Measurements from ENCODE around the gene COMMD9. TPM values are rescaled to one million over a fixed set of nuclear protein-coding genes. Genes with fewer than 3 reads are reported as not detected.

COMMD9 gene
- total RNA-seq, 1 donor from 2014 or later = 52.5 TPM

GRCh38 chr11:36238881-36239280 lies 50.3 kb downstream of the COMMD9 start:
- Mint-ChIP-seq H3K9me3 (ENCODE audit: low read depth) (no peaks in the 10 kb centered on the region), H3K27me3 (ENCODE audit: low read depth) (no peaks in the 10 kb centered on the region), H3K4me1 (ENCODE audit: low read depth) (peaks cover 5% of the 10 kb centered on the region), H3K27ac (ENCODE audit: unreplicated experiment) (no peak overlapping the region), H3K36me3 (ENCODE audit: low read depth) (no peaks in the 10 kb centered on the region), H3K4me3 (ENCODE audit: unreplicated experiment) (no peak overlapping the region)
- no peak for TF ChIP-seq CTCF (IDR thresholded peaks at IDR 0.05)
- no peak for DNase-seq (ENCODE audit: low spot score)

- Mint-ChIP-seq H3K27me3 (ENCODE audit: low read depth) (no peaks in the 10 kb centered on the region), H3K4me3 (ENCODE audit: unreplicated experiment) (no peak overlapping the region), H3K27ac (ENCODE audit: unreplicated experiment) (no peak overlapping the region), H3K9me3 (ENCODE audit: low read depth) (no peaks in the 10 kb centered on the region), H3K36me3 (ENCODE audit: low read depth) (no peaks in the 10 kb centered on the region), H3K4me1 (ENCODE audit: low read depth) (peaks cover 5% of the 10 kb centered on the region)
- TF ChIP-seq CTCF (IDR thresholded peaks at IDR 0.05) = no peak
- no peak for DNase-seq (ENCODE audit: low spot score)
These were observed 51.1 kb downstream of the COMMD9 start for GRCh38 chr11:36238036-36238631.

- Mint-ChIP-seq H3K9me3 (ENCODE audit: low read depth) (no peaks in the 10 kb centered on the region), H3K4me3 (ENCODE audit: unreplicated experiment) (no peak overlapping the region), H3K4me1 (ENCODE audit: low read depth) (peaks cover 7% of the 10 kb centered on the region), H3K27ac (ENCODE audit: unreplicated experiment) (no peak overlapping the region), H3K27me3 (ENCODE audit: low read depth) (no peaks in the 10 kb centered on the region), H3K36me3 (ENCODE audit: low read depth) (no peaks in the 10 kb centered on the region)
- no peak for DNase-seq (ENCODE audit: low spot score)
- TF ChIP-seq CTCF (IDR thresholded peaks at IDR 0.05) = no peak
These were observed 51.8 kb downstream of the COMMD9 start for GRCh38 chr11:36237391-36237790.

GRCh38 chr11:36235750-36236149 lies 53.5 kb downstream of the COMMD9 start:
- no peak for TF ChIP-seq CTCF (IDR thresholded peaks at IDR 0.05)
- no peak for DNase-seq (ENCODE audit: low spot score)

GRCh38 chr11:36234825-36235224 lies 54.4 kb downstream of the COMMD9 start:
- TF ChIP-seq CTCF (IDR thresholded peaks at IDR 0.05) = no peak
- Mint-ChIP-seq H3K36me3 (ENCODE audit: low read depth) (no peaks in the 10 kb centered on the region), H3K9me3 (ENCODE audit: low read depth) (no peaks in the 10 kb centered on the region)

More at GRCh38 chr11:36235750-36236149, 53.5 kb downstream of the COMMD9 start:
- H3K4me3 Mint-ChIP-seq (ENCODE audit: unreplicated experiment) = no peak overlapping the region
- no peaks in the 10 kb centered on the region for H3K9me3 Mint-ChIP-seq (ENCODE audit: low read depth)
- no peaks in the 10 kb centered on the region for H3K36me3 Mint-ChIP-seq (ENCODE audit: low read depth)
- peaks cover 23% of the 10 kb centered on the region for H3K4me1 Mint-ChIP-seq (ENCODE audit: low read depth)
- no peak overlapping the region for H3K27ac Mint-ChIP-seq (ENCODE audit: unreplicated experiment)
- H3K27me3 Mint-ChIP-seq (ENCODE audit: low read depth) = no peaks in the 10 kb centered on the region

More at GRCh38 chr11:36234825-36235224, 54.4 kb downstream of the COMMD9 start:
- no peak overlapping the region for H3K4me3 Mint-ChIP-seq (ENCODE audit: unreplicated experiment)
- no peaks in the 10 kb centered on the region for H3K27me3 Mint-ChIP-seq (ENCODE audit: low read depth)
- H3K27ac Mint-ChIP-seq (ENCODE audit: unreplicated experiment) = no peak overlapping the region
- H3K4me1 Mint-ChIP-seq (ENCODE audit: low read depth) = peaks cover 32% of the 10 kb centered on the region
- DNase-seq (ENCODE audit: low spot score) = no peak

Data from chondrocyte (in vitro differentiated cells).